ENCODE measurements around the gene PHACTR2.
"Not testable (repeated sequence)": the region's sequence is repeated elsewhere in the genome, so short reads cannot be mapped to it uniquely, and the experiment has no call there.

Gene PHACTR2

DNA sequence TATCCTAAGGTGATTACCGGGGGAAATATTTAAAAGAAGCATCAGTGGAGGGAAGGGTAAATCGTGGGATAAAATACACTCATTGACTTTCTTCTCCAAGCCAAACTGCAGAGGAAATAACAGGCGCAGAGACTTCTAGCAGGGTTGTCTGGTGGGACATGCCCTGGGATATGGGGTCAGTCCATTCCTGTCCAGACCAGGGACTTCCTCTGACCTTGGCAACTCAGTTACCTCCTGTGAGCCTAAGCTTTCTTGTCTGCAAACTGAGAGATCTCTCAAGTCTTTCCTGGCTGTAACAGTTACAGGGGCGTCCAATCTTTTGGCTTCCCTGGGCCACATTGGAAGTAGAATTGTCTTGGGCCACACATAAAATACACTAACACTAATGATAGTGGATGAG lies 21.7 kb upstream of the PHACTR2 start:
- Histone ChIP-seq H3K4me3 (ENCODE audit: control insufficient read depth in 1 of 7, extremely low read depth in 1 of 7, insufficient read depth in 4 of 7, low read depth in 2 of 7, low read length in 6 of 7) (no peak overlapping the region), H3K27ac (ENCODE audit: insufficient read depth in 1 of 2, low read depth in 1 of 2, low read length in 2 of 2, poor library complexity in 1 of 2, severe bottlenecking in 2 of 2) (no peak overlapping the region), H3K9me3 (ENCODE audit: control extremely low read depth in 1 of 5, control insufficient read depth in 4 of 5, insufficient read depth in 2 of 5, low read depth in 1 of 5, low read length in 4 of 5) (peaks cover 1 to 21% (median 8%) of the 10 kb centered on the region in 5 experiments), H3K36me3 (ENCODE audit: control insufficient read depth in 4 of 4, insufficient read depth in 4 of 4, low read length in 3 of 4) (peaks cover 0 to 5% (median 3%) of the 10 kb centered on the region in 4 experiments), H3K4me1 (ENCODE audit: control extremely low read depth in 1 of 4, control insufficient read depth in 4 of 4, insufficient read depth in 4 of 4, low read length in 3 of 4) (no peaks in the 10 kb centered on the region), H3K27me3 (replicated peaks in 2 of 5; ENCODE audit: control insufficient read depth in 4 of 5, insufficient read depth in 5 of 5, low read length in 4 of 5) (no peaks in the 10 kb centered on the region)
- ChIA-PET CTCF (no interaction called here), POLR2A (no interaction called here)
- DNase-seq, result no peak
- WGBS (ENCODE audit: insufficient coverage), result 100% methylated on average over 1 of the region's 4 CpGs

- Histone ChIP-seq H3K36me3 (ENCODE audit: control insufficient read depth in 4 of 4, insufficient read depth in 4 of 4, low read length in 3 of 4) (peaks cover 0 to 5% (median 3%) of the 10 kb centered on the region in 4 experiments), H3K4me3 (ENCODE audit: control insufficient read depth in 1 of 7, extremely low read depth in 1 of 7, insufficient read depth in 4 of 7, low read depth in 2 of 7, low read length in 6 of 7) (no peak overlapping the region), H3K27me3 (replicated peaks in 2 of 5; ENCODE audit: control insufficient read depth in 4 of 5, insufficient read depth in 5 of 5, low read length in 4 of 5) (no peaks in the 10 kb centered on the region), H3K9me3 (ENCODE audit: control extremely low read depth in 1 of 5, control insufficient read depth in 4 of 5, insufficient read depth in 2 of 5, low read depth in 1 of 5, low read length in 4 of 5) (peaks cover 1 to 20% (median 8%) of the 10 kb centered on the region in 5 experiments), H3K4me1 (ENCODE audit: control extremely low read depth in 1 of 4, control insufficient read depth in 4 of 4, insufficient read depth in 4 of 4, low read length in 3 of 4) (no peaks in the 10 kb centered on the region), H3K27ac (ENCODE audit: insufficient read depth in 1 of 2, low read depth in 1 of 2, low read length in 2 of 2, poor library complexity in 1 of 2, severe bottlenecking in 2 of 2) (no peak overlapping the region)
- POLR2A ChIA-PET, result no interaction called here
- WGBS (ENCODE audit: insufficient coverage), result 80% methylated on average over 1 of the region's 2 CpGs
- CTCF ChIA-PET, result no interaction called here
- DNase-seq, result no peak
Observed at GRCh38 chr6:143657809-143658208, 20.0 kb upstream of the PHACTR2 start.

- H3K27me3 ChIP-seq (replicated peaks in 2 of 5; ENCODE audit: control insufficient read depth in 4 of 5, insufficient read depth in 5 of 5, low read length in 4 of 5); H3K27ac ChIP-seq (ENCODE audit: insufficient read depth in 1 of 2, low read depth in 1 of 2, low read length in 2 of 2, poor library complexity in 1 of 2, severe bottlenecking in 2 of 2); POLR2A ChIA-PET; H3K36me3 ChIP-seq (ENCODE audit: control insufficient read depth in 4 of 4, insufficient read depth in 4 of 4, low read length in 3 of 4); H3K4me3 ChIP-seq (ENCODE audit: control insufficient read depth in 1 of 7, extremely low read depth in 1 of 7, insufficient read depth in 4 of 7, low read depth in 2 of 7, low read length in 6 of 7); CTCF ChIA-PET; H3K4me1 ChIP-seq (ENCODE audit: control extremely low read depth in 1 of 4, control insufficient read depth in 4 of 4, insufficient read depth in 4 of 4, low read length in 3 of 4); DNase-seq: not testable (repeated sequence)
- WGBS (ENCODE audit: insufficient coverage), result 100% methylated on average over 1 of the region's 3 CpGs
- H3K9me3 ChIP-seq (ENCODE audit: control extremely low read depth in 1 of 5, control insufficient read depth in 4 of 5, insufficient read depth in 2 of 5, low read depth in 1 of 5, low read length in 4 of 5), result peaks cover 3 to 24% (median 8%) of the 10 kb centered on the region in 5 experiments
Observed at GRCh38 chr6:143660170-143660569, 17.6 kb upstream of the PHACTR2 start.

GRCh38 chr6:143664171-143664570 lies 13.6 kb upstream of the PHACTR2 start:
- no peak overlapping the region for H3K4me3 ChIP-seq (ENCODE audit: control insufficient read depth in 1 of 7, extremely low read depth in 1 of 7, insufficient read depth in 4 of 7, low read depth in 2 of 7, low read length in 6 of 7)
- no peaks in the 10 kb centered on the region for H3K27me3 ChIP-seq (replicated peaks in 2 of 5; ENCODE audit: control insufficient read depth in 4 of 5, insufficient read depth in 5 of 5, low read length in 4 of 5)
- H3K27ac ChIP-seq (ENCODE audit: insufficient read depth in 1 of 2, low read depth in 1 of 2, low read length in 2 of 2, poor library complexity in 1 of 2, severe bottlenecking in 2 of 2), result no peak overlapping the region
- H3K36me3 ChIP-seq (ENCODE audit: control insufficient read depth in 4 of 4, insufficient read depth in 4 of 4, low read length in 3 of 4), result peaks cover 0 to 4% (median 3%) of the 10 kb centered on the region in 4 experiments
- no peaks in the 10 kb centered on the region for H3K4me1 ChIP-seq (ENCODE audit: control extremely low read depth in 1 of 4, control insufficient read depth in 4 of 4, insufficient read depth in 4 of 4, low read length in 3 of 4)
- POLR2A ChIA-PET, result no interaction called here
- peaks cover 2 to 21% (median 3%) of the 10 kb centered on the region in 5 experiments for H3K9me3 ChIP-seq (ENCODE audit: control extremely low read depth in 1 of 5, control insufficient read depth in 4 of 5, insufficient read depth in 2 of 5, low read depth in 1 of 5, low read length in 4 of 5)
- CTCF ChIA-PET, result interaction anchor here (1.5 kb wide), 1 partner anchor 26 kb away, joined by 3 read pairs; no protein-coding TSS in a partner anchor
- DNase-seq, result no peak

DNA sequence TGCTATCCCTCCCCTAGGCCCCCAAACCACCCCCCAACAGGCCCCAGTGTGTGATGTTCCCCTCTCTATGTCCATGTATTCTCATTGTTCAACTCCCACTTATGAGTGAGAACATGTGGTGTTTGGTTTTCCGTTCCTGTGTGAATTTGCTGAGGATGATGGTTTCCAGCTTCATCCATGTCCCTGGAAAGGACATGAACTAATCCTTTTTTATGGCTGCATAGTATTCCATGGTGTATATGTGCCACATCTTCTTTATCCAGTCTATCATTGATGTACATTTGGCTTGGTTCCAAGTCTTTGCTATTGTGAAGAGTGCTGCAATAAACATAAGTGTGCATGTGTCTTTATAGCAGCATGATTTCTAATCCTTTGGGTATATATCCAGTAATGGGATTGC lies 11.8 kb upstream of the PHACTR2 start:
- H3K27me3 ChIP-seq (replicated peaks in 2 of 5; ENCODE audit: control insufficient read depth in 4 of 5, insufficient read depth in 5 of 5, low read length in 4 of 5); H3K36me3 ChIP-seq (ENCODE audit: control insufficient read depth in 4 of 4, insufficient read depth in 4 of 4, low read length in 3 of 4); H3K27ac ChIP-seq (ENCODE audit: insufficient read depth in 1 of 2, low read depth in 1 of 2, low read length in 2 of 2, poor library complexity in 1 of 2, severe bottlenecking in 2 of 2); H3K4me3 ChIP-seq (ENCODE audit: control insufficient read depth in 1 of 7, extremely low read depth in 1 of 7, insufficient read depth in 4 of 7, low read depth in 2 of 7, low read length in 6 of 7); POLR2A ChIA-PET; CTCF ChIA-PET; H3K4me1 ChIP-seq (ENCODE audit: control extremely low read depth in 1 of 4, control insufficient read depth in 4 of 4, insufficient read depth in 4 of 4, low read length in 3 of 4); DNase-seq: not testable (repeated sequence)
- WGBS (ENCODE audit: insufficient coverage), result no CpG with 5 or more reads among the region's 1 CpG
- H3K9me3 ChIP-seq (ENCODE audit: control extremely low read depth in 1 of 5, control insufficient read depth in 4 of 5, insufficient read depth in 2 of 5, low read depth in 1 of 5, low read length in 4 of 5), result peaks cover 0 to 14% (median 1%) of the 10 kb centered on the region in 5 experiments

DNA sequence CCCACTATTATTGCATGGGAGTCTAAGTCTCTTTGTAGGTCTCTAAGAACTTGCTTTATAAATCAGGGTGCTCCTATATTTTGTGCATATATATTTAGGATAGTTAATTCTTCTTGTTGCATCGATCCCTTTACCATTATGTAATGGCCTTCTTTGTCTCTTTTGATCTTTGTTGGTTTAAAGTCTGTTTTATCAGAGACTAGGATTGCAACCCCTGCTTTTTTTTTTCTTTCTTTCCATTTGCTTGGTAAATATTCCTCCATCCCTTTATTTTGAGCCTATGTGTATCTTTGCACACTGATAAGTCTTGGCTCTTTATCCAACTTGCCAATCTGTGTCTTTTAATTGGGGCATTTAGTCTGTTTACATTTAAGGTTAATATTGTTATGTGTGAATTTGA lies 8.3 kb upstream of the PHACTR2 start:
- H3K36me3 ChIP-seq (ENCODE audit: control insufficient read depth in 4 of 4, insufficient read depth in 4 of 4, low read length in 3 of 4); CTCF ChIA-PET; POLR2A ChIA-PET; H3K4me1 ChIP-seq (ENCODE audit: control extremely low read depth in 1 of 4, control insufficient read depth in 4 of 4, insufficient read depth in 4 of 4, low read length in 3 of 4); H3K27ac ChIP-seq (ENCODE audit: insufficient read depth in 1 of 2, low read depth in 1 of 2, low read length in 2 of 2, poor library complexity in 1 of 2, severe bottlenecking in 2 of 2); DNase-seq; H3K27me3 ChIP-seq (replicated peaks in 2 of 5; ENCODE audit: control insufficient read depth in 4 of 5, insufficient read depth in 5 of 5, low read length in 4 of 5); H3K4me3 ChIP-seq (ENCODE audit: control insufficient read depth in 1 of 7, extremely low read depth in 1 of 7, insufficient read depth in 4 of 7, low read depth in 2 of 7, low read length in 6 of 7): not testable (repeated sequence)
- peaks cover 0 to 14% (median 0%) of the 10 kb centered on the region in 5 experiments for H3K9me3 ChIP-seq (ENCODE audit: control extremely low read depth in 1 of 5, control insufficient read depth in 4 of 5, insufficient read depth in 2 of 5, low read depth in 1 of 5, low read length in 4 of 5)
- no CpG with 5 or more reads among the region's 1 CpG for WGBS (ENCODE audit: insufficient coverage)

DNA sequence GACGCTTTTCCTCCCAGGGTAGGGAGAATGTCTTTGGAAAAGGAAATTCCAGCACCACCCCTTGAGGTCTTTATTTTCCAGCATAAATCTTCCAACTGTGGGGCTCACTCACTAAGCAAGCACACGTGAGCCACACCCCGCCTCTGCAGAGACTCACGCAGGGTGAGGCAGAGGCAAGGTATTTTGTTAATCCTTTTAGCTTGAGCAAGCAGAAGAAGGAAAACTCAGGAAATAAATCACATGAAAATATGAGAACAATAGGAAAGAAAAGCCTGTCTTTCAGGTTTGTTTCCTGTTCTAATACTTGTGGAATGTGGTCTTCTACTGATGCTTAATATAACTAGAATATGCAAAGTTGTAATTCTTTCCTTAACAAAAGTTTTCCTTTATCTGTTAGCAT lies 4.1 kb upstream of the PHACTR2 start:
- no peak overlapping the region for H3K4me3 ChIP-seq (ENCODE audit: control insufficient read depth in 1 of 7, extremely low read depth in 1 of 7, insufficient read depth in 4 of 7, low read depth in 2 of 7, low read length in 6 of 7)
- DNase-seq, result no peak
- 95% methylated on average over 3 of the region's 4 CpGs for WGBS (ENCODE audit: insufficient coverage)
- POLR2A ChIA-PET, result no interaction called here
- CTCF ChIA-PET, result no interaction called here
- no peak overlapping the region for H3K27ac ChIP-seq (ENCODE audit: insufficient read depth in 1 of 2, low read depth in 1 of 2, low read length in 2 of 2, poor library complexity in 1 of 2, severe bottlenecking in 2 of 2)
- no peaks in the 10 kb centered on the region for H3K36me3 ChIP-seq (ENCODE audit: control insufficient read depth in 4 of 4, insufficient read depth in 4 of 4, low read length in 3 of 4)
- no peaks in the 10 kb centered on the region for H3K27me3 ChIP-seq (replicated peaks in 2 of 5; ENCODE audit: control insufficient read depth in 4 of 5, insufficient read depth in 5 of 5, low read length in 4 of 5)
- H3K4me1 ChIP-seq (ENCODE audit: control extremely low read depth in 1 of 4, control insufficient read depth in 4 of 4, insufficient read depth in 4 of 4, low read length in 3 of 4), result peaks cover 0 to 4% (median 2%) of the 10 kb centered on the region in 4 experiments
- no peaks in the 10 kb centered on the region for H3K9me3 ChIP-seq (ENCODE audit: control extremely low read depth in 1 of 5, control insufficient read depth in 4 of 5, insufficient read depth in 2 of 5, low read depth in 1 of 5, low read length in 4 of 5)
